ENCODE results near the gene PGLYRP2.

PGLYRP2 gene

GRCh38 chr19:15425321-15425950 is 53.9 kb downstream of the PGLYRP2 start:
- no peak for DNase-seq (ENCODE audit: low read depth, low spot score)

DNA sequence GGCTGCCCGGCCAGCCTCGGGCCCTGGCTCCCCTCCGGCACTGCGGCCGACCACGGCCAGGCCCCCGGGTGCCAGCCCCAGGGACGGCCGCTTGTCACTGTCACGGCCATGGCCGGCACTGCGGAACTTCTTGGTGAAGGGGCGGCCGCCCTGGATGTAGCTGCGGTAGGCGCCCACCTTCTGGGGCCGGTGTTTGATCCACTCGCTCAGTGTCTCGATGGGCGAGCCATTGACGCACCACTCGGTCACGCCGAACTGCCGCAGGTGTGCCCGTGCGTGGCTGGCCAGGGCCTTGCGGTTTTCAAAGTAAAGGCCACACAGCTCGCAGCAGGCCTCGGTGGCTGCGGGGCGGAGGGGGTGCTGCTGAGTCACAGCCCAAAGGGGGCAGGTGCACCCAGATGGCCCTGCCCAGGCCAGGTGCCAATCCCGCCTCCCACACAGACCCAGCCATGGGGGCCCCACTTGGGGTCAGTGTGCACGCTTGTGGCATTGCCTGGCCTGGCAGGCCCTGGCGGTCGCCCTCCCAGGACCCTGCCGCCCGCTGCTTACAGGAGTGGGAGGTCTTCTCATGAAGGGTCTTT is 54.5 kb downstream of the PGLYRP2 start:
- DNase-seq (ENCODE audit: low read depth, low spot score), result no peak

DNA sequence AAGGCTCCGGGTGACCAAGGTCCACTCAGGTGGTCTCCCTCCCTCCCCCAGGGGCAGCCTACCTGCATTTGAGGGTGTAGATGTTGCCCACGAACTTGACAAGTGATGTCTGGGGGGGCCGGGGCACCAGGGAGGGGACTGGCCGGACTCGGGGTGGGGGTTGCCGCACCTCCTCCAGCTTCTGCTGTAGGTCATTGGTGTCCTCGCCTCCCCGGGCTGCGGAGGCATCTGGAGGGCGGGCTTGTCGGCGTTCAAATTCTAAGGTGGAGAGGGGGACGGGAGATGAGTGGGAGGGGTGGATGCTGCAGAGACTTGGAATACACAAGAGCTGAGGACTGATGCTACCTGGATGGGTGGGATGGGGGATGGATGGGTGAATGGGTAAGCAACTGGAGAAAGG is 55.2 kb downstream of the PGLYRP2 start:
- no peak for DNase-seq (ENCODE audit: low read depth, low spot score)

GRCh38 chr19:15423130-15423529 is 56.2 kb downstream of the PGLYRP2 start:
- DNase-seq (ENCODE audit: low read depth, low spot score), result no peak

GRCh38 chr19:15422296-15423075 is 56.8 kb downstream of the PGLYRP2 start:
- DNase-seq (ENCODE audit: low read depth, low spot score), result no peak

DNA sequence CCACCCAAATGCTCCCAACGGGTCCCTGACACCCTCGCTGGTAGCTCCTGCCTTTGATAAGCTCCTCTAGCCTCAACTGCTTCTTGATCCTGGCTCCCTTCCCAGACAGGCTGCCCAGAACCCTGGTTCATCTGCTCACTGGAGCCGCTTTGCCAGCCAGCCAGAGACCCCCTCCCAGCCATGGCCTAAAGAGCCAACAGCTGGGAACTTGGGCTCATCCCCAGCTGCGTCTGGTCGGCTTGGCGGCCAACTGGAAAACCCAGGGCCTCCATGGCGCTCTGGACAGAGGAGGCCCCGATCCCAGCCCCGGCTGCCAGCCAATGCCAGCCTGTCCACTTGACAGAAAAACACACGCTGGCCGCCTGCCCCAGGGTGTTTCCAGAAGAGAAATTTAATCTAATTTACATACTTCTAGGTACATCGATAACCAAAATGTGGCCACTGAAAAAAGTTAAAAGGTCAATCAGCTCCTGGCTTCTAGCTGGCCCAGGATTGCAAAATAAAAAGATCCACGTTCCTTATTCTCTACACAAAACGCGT is 57.5 kb downstream of the PGLYRP2 start:
- DNase-seq (ENCODE audit: low read depth, low spot score), result no peak

- no peak for DNase-seq (ENCODE audit: low read depth, low spot score)
Observed at GRCh38 chr19:15421136-15421695, 58.1 kb downstream of the PGLYRP2 start.

DNA sequence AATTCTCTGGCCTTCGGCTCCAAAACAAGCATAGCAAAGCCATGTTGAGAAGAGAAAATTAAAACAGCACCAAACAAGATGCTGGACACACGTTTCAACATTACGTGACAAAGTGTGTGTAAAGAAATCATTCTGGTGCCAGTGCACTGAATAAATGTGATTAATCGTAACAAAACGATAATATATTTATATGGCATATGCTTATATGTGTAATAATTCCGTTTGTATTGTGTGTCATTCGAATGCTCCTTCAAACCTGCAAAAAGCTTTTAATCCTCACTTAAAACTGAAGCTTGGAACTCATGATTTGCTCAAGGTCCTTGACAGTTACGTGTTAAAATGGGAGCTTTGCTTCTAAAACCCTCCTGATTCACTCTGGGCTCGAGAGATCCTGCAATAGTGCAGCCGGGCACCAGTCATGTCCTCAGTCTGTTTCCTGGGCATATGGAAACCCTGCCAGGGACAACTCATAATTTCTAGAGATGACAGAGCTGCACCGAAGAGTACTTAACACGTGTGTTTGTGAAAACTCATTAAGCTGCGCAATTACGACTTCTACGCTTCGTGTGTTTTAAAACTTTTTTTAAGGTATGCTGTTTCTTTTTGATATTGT is 59.8 kb downstream of the PGLYRP2 start:
- no peak for DNase-seq (ENCODE audit: low read depth, low spot score)

Data from iPS DF 19.7 (cell line).